ENCODE data around the gene IL4I1.

Gene IL4I1

DNA sequence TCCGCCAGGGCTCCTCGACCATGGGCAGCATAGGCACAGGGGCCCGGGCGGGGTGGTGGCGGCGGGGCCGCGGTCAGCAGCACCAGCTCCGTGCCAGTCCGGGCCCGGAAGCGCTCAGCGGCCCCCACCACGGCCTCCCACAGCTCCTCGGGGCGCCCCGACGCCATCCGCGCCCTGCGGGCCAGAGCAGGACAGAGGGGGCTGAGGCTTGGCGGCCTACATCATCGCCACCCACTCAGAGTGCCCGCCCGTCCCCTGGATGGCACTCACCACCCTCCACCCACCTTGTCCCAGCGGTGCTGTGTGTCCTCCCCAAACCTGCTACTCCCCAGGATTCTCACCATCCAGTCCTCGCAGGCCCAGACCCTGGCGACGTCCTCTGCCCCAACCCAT, 23.6 kb downstream of the IL4I1 start:
- WGBS, 2 donors (ENCODE audit: extremely low coverage in 2 of 2, insufficient read length in 2 of 2, insufficient replicate concordance in 1 of 2) = no CpG with 5 or more reads among the region's 29 CpGs
- H3K4me3 ChIP-seq (ENCODE audit: low read length in 2 of 2) = no peak overlapping the region
- H2BK12ac ChIP-seq (ENCODE audit: low read length) = no peak overlapping the region

DNA sequence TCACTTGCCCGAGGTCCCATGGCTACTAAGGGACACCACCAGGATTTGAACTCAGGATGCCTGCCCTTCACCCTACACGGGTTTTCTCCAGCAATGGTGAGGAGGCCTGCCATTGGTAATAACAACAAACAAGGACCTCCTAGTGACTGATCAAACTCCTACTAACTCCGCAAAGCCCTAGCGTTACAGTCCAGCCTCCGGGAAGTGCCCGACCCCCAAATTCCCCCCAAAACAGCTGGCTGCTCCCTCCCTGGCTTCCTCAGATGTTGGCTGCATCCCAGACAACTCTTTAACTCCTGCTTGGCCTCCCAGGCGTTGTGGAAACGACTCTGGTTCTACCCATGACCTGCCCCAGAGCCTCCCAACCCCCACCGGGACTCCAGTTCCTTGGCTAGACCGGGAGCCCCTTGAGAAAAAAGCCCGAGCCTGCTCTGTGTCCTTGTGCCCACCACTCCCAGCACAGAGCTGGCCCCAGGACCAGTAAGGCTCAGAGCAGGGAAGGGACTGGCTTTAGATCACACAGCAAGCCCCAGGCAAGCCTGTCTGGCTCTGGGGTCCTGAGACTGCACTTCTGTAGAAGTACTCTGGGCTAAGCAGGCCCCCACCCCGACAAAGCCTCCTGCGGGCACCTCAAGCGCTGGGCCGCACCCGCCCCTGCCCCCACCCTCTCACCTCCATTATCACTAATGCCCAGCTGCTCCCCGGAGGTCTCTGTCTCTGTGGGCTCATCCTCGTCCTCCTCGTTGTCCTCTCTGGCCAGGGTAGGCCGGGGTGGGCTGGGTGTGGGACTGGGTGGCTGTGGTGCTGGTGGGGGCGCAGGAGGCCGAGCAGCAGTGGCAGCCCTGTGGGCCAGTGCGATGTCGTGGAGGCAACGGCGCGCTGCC, 24.2 kb downstream of the IL4I1 start:
- H3K18ac ChIP-seq (ENCODE audit: low read length) = no peak overlapping the region
- no peak overlapping the region for H3K9ac ChIP-seq (ENCODE audit: low read depth, low read length, poor library complexity)
- no peak overlapping the region for H4K91ac ChIP-seq (ENCODE audit: low read depth, low read length, poor library complexity)
- no peak overlapping the region for H3K14ac ChIP-seq (ENCODE audit: low read length)
- H3K4me3 ChIP-seq (ENCODE audit: low read length in 2 of 2) = no peak overlapping the region
- no peak overlapping the region for H3K4me2 ChIP-seq (ENCODE audit: insufficient read depth, low read length, poor library complexity, severe bottlenecking)
- no peak overlapping the region for H3K27ac ChIP-seq (replicated peaks; ENCODE audit: low read length)
- no peak overlapping the region for H2AFZ ChIP-seq (ENCODE audit: low read length)
- H2BK120ac ChIP-seq (ENCODE audit: low read depth, low read length) = peak overlapping the region; percentile 39
- H2BK5ac ChIP-seq (ENCODE audit: low read length) = no peak overlapping the region
- no peak overlapping the region for H2BK12ac ChIP-seq (ENCODE audit: low read length)
- H3K4ac ChIP-seq (ENCODE audit: low read length) = no peak overlapping the region
- H2BK15ac ChIP-seq (ENCODE audit: low read length) = no peak overlapping the region
- peaks cover 13 to 16% of the 10 kb centered on the region in 2 donors for H3K4me1 ChIP-seq (ENCODE audit: control insufficient read depth in 2 of 2, insufficient read depth in 1 of 2, low read depth in 1 of 2, low read length in 2 of 2)
- H3K27me3 ChIP-seq (ENCODE audit: control insufficient read depth in 3 of 3, insufficient read depth in 3 of 3, low read depth in 1 of 3, low read length in 3 of 3) = no peaks in the 10 kb centered on the region
- H2AK5ac ChIP-seq (ENCODE audit: low read depth, low read length) = no peak overlapping the region
- no peak overlapping the region for H3K23ac ChIP-seq (ENCODE audit: low read depth, low read length, poor library complexity)
- peaks cover 10% of the 10 kb centered on the region for H3K79me1 ChIP-seq (ENCODE audit: low read depth, low read length)
- no peak for DNase-seq (ENCODE audit: low spot score)
- no peaks in the 10 kb centered on the region for H3K9me3 ChIP-seq (replicated peaks in 1 of 2; ENCODE audit: control insufficient read depth in 2 of 2, insufficient read depth in 1 of 2, low read depth in 1 of 2, low read length in 2 of 2)
- peaks cover 2 to 9% of the 10 kb centered on the region in 2 donors for H3K36me3 ChIP-seq (replicated peaks in 1 of 2; ENCODE audit: control insufficient read depth in 2 of 2, insufficient read depth in 2 of 2, low read length in 2 of 2)
- H4K8ac ChIP-seq (ENCODE audit: low read depth, low read length) = no peak overlapping the region
- WGBS, 2 donors (ENCODE audit: extremely low coverage in 2 of 2, insufficient read length in 2 of 2, insufficient replicate concordance in 1 of 2) = no CpG with 5 or more reads among the region's 27 CpGs

More for the DNA sequence above, 23.6 kb downstream of the IL4I1 start:
- Histone ChIP-seq H3K27me3 (ENCODE audit: control insufficient read depth in 3 of 3, insufficient read depth in 3 of 3, low read depth in 1 of 3, low read length in 3 of 3) (no peaks in the 10 kb centered on the region), H4K91ac (ENCODE audit: low read depth, low read length, poor library complexity) (no peak overlapping the region), H3K4ac (ENCODE audit: low read length) (no peak overlapping the region), H3K9me3 (replicated peaks in 1 of 2; ENCODE audit: control insufficient read depth in 2 of 2, insufficient read depth in 1 of 2, low read depth in 1 of 2, low read length in 2 of 2) (no peaks in the 10 kb centered on the region), H3K4me1 (ENCODE audit: control insufficient read depth in 2 of 2, insufficient read depth in 1 of 2, low read depth in 1 of 2, low read length in 2 of 2) (peaks cover 12 to 16% of the 10 kb centered on the region in 2 donors), H2AK5ac (ENCODE audit: low read depth, low read length) (no peak overlapping the region), H3K27ac (replicated peaks; ENCODE audit: low read length) (no peak overlapping the region), H3K18ac (ENCODE audit: low read length) (no peak overlapping the region), H3K9ac (ENCODE audit: low read depth, low read length, poor library complexity) (no peak overlapping the region), H2BK120ac (ENCODE audit: low read depth, low read length) (no peak overlapping the region), H2BK15ac (ENCODE audit: low read length) (no peak overlapping the region), H4K8ac (ENCODE audit: low read depth, low read length) (no peak overlapping the region), H3K14ac (ENCODE audit: low read length) (no peak overlapping the region), H2BK5ac (ENCODE audit: low read length) (no peak overlapping the region), H3K23ac (ENCODE audit: low read depth, low read length, poor library complexity) (peak overlapping the region; percentile 46), H2AFZ (ENCODE audit: low read length) (no peak overlapping the region), H3K4me2 (ENCODE audit: insufficient read depth, low read length, poor library complexity, severe bottlenecking) (no peak overlapping the region), H3K79me1 (ENCODE audit: low read depth, low read length) (peaks cover 10% of the 10 kb centered on the region), H3K36me3 (replicated peaks in 1 of 2; ENCODE audit: control insufficient read depth in 2 of 2, insufficient read depth in 2 of 2, low read length in 2 of 2) (peaks cover 2 to 9% of the 10 kb centered on the region in 2 donors)
- no peak for DNase-seq (ENCODE audit: low spot score)

DNA sequence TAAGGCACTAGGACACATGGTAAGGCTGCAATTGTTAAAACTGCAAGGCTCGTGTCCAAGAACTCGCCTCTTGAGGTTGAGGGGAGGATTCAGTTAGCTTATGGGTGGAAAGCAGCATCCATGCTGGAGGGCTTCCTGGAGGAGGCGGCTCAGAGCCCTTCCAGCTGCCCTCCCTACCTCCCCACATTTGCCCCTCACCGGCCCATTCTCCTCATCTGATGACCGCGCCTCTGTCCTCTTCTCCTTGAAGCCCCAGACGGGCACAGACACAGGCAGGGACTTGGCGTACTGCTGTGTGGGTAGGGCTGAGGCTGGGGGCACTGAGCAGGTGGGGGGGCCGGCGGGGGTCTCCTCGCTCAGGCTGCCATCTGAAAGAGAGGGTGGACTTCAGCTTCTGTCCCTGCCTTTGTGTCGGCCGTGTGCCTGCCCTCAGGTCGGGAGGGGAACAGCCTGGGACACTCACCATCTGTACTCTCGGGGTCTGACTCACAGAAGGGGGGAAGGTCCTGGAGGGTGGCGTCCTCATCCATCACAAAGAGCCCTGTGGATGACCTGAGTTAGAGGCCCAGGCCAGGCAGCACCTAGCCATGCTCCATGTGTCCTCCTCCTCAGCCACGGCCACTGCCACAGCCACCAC, 25.2 kb downstream of the IL4I1 start:
- Histone ChIP-seq H2AFZ (ENCODE audit: low read length) (no peak overlapping the region), H3K79me1 (ENCODE audit: low read depth, low read length) (peaks cover 10% of the 10 kb centered on the region)
- no CpG with 5 or more reads among the region's 17 CpGs for WGBS, 2 donors (ENCODE audit: extremely low coverage in 2 of 2, insufficient read length in 2 of 2, insufficient replicate concordance in 1 of 2)

GRCh38 chr19:49870309-49870901, 26.3 kb downstream of the IL4I1 start:
- Histone ChIP-seq H2BK12ac (ENCODE audit: low read length) (peak overlapping the region; percentile 91), H3K27ac (replicated peaks; ENCODE audit: low read length) (peak overlapping the region; percentile 90), H3K14ac (ENCODE audit: low read length) (peak overlapping the region; percentile 86)

More for the DNA sequence above, 25.2 kb downstream of the IL4I1 start:
- Histone ChIP-seq H4K8ac (ENCODE audit: low read depth, low read length) (no peak overlapping the region), H3K4me1 (ENCODE audit: control insufficient read depth in 2 of 2, insufficient read depth in 1 of 2, low read depth in 1 of 2, low read length in 2 of 2) (peaks cover 15 to 16% of the 10 kb centered on the region in 2 donors), H4K91ac (ENCODE audit: low read depth, low read length, poor library complexity) (no peak overlapping the region), H2AK5ac (ENCODE audit: low read depth, low read length) (peak overlapping the region; percentile 99), H3K23ac (ENCODE audit: low read depth, low read length, poor library complexity) (no peak overlapping the region), H2BK120ac (ENCODE audit: low read depth, low read length) (no peak overlapping the region), H3K27ac (replicated peaks; ENCODE audit: low read length) (no peak overlapping the region), H2BK12ac (ENCODE audit: low read length) (no peak overlapping the region), H3K4me3 (ENCODE audit: low read length in 2 of 2) (no peak overlapping the region), H3K9me3 (replicated peaks in 1 of 2; ENCODE audit: control insufficient read depth in 2 of 2, insufficient read depth in 1 of 2, low read depth in 1 of 2, low read length in 2 of 2) (no peaks in the 10 kb centered on the region), H3K36me3 (replicated peaks in 1 of 2; ENCODE audit: control insufficient read depth in 2 of 2, insufficient read depth in 2 of 2, low read length in 2 of 2) (peaks cover 2 to 9% of the 10 kb centered on the region in 2 donors), H3K4ac (ENCODE audit: low read length) (no peak overlapping the region), H3K18ac (ENCODE audit: low read length) (no peak overlapping the region), H3K9ac (ENCODE audit: low read depth, low read length, poor library complexity) (peak overlapping the region; percentile 13), H3K4me2 (ENCODE audit: insufficient read depth, low read length, poor library complexity, severe bottlenecking) (no peak overlapping the region), H3K27me3 (ENCODE audit: control insufficient read depth in 3 of 3, insufficient read depth in 3 of 3, low read depth in 1 of 3, low read length in 3 of 3) (no peaks in the 10 kb centered on the region), H3K14ac (ENCODE audit: low read length) (no peak overlapping the region), H2BK5ac (ENCODE audit: low read length) (no peak overlapping the region), H2BK15ac (ENCODE audit: low read length) (peak overlapping the region; percentile 60)
- DNase-seq (ENCODE audit: low spot score) = no peak

More at GRCh38 chr19:49870309-49870901, 26.3 kb downstream of the IL4I1 start:
- H2BK15ac ChIP-seq (ENCODE audit: low read length) = peak overlapping the region; percentile 60
- H3K79me1 ChIP-seq (ENCODE audit: low read depth, low read length) = peaks cover 10% of the 10 kb centered on the region
- peak overlapping the region; percentile 58 for H3K4me2 ChIP-seq (ENCODE audit: insufficient read depth, low read length, poor library complexity, severe bottlenecking)
- no peak overlapping the region for H2BK120ac ChIP-seq (ENCODE audit: low read depth, low read length)
- WGBS, 2 donors (ENCODE audit: extremely low coverage in 2 of 2, insufficient read length in 2 of 2, insufficient replicate concordance in 1 of 2) = no CpG with 5 or more reads among the region's 15 CpGs
- peak overlapping the region; percentile 98 for H3K18ac ChIP-seq (ENCODE audit: low read length)
- H4K91ac ChIP-seq (ENCODE audit: low read depth, low read length, poor library complexity) = peak overlapping the region; percentile 93
- no peaks in the 10 kb centered on the region for H3K27me3 ChIP-seq (ENCODE audit: control insufficient read depth in 3 of 3, insufficient read depth in 3 of 3, low read depth in 1 of 3, low read length in 3 of 3)
- H3K4me1 ChIP-seq (ENCODE audit: control insufficient read depth in 2 of 2, insufficient read depth in 1 of 2, low read depth in 1 of 2, low read length in 2 of 2) = peaks cover 16 to 19% of the 10 kb centered on the region in 2 donors
- peak overlapping the region; percentile 96 for H2BK5ac ChIP-seq (ENCODE audit: low read length)
- peak overlapping the region; percentile 99 for H2AK5ac ChIP-seq (ENCODE audit: low read depth, low read length)
- peaks cover 2 to 13% of the 10 kb centered on the region in 2 donors for H3K36me3 ChIP-seq (replicated peaks in 1 of 2; ENCODE audit: control insufficient read depth in 2 of 2, insufficient read depth in 2 of 2, low read length in 2 of 2)
- H3K23ac ChIP-seq (ENCODE audit: low read depth, low read length, poor library complexity) = peak overlapping the region; percentile 92
- no peak overlapping the region for H2AFZ ChIP-seq (ENCODE audit: low read length)
- peak overlapping the region; percentile 96 for H3K9ac ChIP-seq (ENCODE audit: low read depth, low read length, poor library complexity)
- peak overlapping the region; percentile 70 for H4K8ac ChIP-seq (ENCODE audit: low read depth, low read length)
- H3K9me3 ChIP-seq (replicated peaks in 1 of 2; ENCODE audit: control insufficient read depth in 2 of 2, insufficient read depth in 1 of 2, low read depth in 1 of 2, low read length in 2 of 2) = no peaks in the 10 kb centered on the region
- peak overlapping the region; percentile 50 to 82 for H3K4me3 ChIP-seq (ENCODE audit: low read length in 2 of 2)
- DNase-seq (ENCODE audit: low spot score) = no peak
- peak overlapping the region; percentile 42 for H3K4ac ChIP-seq (ENCODE audit: low read length)
